ENCODE results near the gene PRKAR2A.
"Not testable (repeated sequence)": the region's sequence is repeated elsewhere in the genome, so short reads cannot be mapped to it uniquely, and the experiment has no call there.

The PRKAR2A gene

DNA sequence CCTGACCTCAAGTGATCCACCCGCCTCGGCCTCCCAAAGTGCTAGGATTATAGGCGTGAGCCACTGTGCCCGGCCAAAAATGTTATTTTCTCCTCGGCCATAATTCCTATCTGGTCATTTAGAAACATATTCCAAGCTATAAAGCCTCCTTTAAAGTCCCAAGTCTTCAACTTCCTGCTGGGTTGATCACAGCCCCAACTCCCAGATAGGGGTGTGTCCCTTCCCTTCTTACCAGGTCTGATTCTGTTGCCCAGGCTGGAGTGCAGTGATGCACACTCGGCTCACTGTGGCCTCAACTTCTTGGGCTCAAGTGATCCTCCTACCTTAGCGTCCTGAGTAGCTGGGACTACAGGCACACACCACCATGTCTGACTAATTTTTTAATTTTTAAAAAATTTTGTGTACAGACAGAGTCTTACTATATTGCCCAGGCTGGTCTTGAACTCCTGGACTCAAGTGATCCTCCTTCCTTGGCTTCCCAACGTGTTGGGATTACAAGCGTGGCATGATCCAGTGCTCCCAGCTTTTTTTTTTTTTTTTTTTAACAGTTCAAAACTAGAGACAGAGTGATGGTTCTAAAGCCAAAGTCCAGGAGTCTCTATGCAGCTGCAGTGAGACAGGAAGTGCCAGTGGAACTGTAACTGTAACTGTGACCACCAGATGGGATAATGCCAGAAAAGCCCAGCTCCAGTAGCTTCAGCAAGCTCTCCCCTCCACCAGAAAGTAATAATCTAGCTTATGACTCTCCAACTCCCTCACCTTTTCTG lies 8.2 kb upstream of the PRKAR2A start:
- no peak for ATAC-seq
- Mint-ChIP-seq H3K4me1 (no peaks in the 10 kb centered on the region), H3K36me3 (peaks cover 32% of the 10 kb centered on the region), H3K4me3 (no peak overlapping the region), H3K27me3 (no peaks in the 10 kb centered on the region), H3K9me3 (no peaks in the 10 kb centered on the region), H3K27ac (no peak overlapping the region)

DNA sequence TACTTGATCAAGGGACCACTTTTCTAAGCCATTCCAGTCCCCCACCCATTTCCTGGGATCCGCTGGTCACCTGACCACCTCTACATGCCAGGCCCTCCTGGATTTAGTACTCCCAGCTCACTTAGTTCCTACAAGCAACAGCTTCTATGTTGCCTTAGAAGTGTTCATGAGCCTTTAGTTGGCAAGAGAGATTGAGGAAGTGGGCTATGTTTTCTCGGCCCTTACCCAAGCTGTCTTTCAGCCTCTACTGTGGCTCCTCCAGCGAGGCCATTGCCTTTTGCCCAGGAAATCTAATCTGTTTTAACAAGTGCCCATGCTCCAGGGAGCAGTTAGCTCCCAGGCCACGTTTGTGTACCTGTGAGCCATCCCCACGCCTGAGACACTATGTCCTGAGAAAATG lies 4.5 kb upstream of the PRKAR2A start:
- ATAC-seq, result no peak
- no peaks in the 10 kb centered on the region for H3K27me3 Mint-ChIP-seq
- H3K9me3 Mint-ChIP-seq, result no peaks in the 10 kb centered on the region
- H3K4me1 Mint-ChIP-seq, result peaks cover 13% of the 10 kb centered on the region
- H3K36me3 Mint-ChIP-seq, result peaks cover 6% of the 10 kb centered on the region
- no peak overlapping the region for H3K27ac Mint-ChIP-seq
- no peak overlapping the region for H3K4me3 Mint-ChIP-seq

DNA sequence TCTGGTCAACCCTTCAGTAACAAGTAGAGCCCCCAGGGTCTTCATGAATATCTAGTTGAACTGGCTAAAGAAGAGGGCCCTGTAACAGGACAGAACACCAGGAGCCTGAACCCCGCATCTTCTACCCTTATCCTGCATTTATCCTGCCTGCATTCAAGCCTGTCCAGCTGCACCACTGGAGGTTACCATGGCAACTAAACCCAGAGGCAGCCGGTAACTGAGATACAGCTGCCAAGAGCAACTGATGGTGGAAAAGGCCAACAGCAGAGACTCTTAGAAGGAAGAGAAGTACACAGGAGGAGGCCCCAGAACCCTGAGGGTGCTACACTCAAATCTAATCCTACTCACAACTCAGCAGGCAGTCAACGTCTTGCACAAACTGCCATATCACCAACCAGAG lies 3.7 kb upstream of the PRKAR2A start:
- no peak for ATAC-seq
- Mint-ChIP-seq H3K4me3 (no peak overlapping the region), H3K4me1 (peaks cover 13% of the 10 kb centered on the region), H3K9me3 (no peaks in the 10 kb centered on the region), H3K27me3 (no peaks in the 10 kb centered on the region), H3K36me3 (no peaks in the 10 kb centered on the region), H3K27ac (no peak overlapping the region)

DNA sequence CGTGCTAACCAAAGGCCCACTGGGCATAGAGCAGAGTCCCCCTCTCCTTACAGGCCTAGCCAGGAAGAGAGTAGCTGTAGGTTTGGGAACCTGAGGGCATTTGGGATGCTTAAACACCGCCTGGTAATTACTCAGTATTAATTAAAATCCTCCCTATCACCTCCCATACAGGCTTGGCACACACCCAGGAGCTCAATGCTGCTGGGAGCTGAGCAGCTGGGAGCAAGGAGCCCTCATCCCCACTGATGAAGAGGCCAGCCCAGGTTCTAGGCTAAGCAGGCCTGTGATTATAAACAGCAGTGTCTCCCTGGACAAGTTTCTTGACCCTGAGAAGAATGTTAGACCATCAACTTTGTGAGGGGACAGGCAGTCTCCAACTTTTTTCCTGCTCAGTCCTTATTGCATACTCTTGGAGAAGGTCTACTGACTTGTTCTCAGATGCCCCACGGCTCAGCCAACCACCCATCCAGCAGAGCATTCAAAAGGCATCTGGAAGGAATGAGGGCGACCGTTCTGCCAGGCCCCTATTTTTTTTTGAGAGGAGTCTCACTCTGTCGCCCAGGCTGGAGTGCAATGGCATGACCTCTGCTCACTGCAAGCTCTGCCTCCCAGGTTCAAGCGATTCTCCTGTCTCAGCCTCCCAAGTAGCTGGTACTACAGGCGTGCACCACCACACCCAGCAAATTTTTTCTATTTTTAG lies 1.3 kb upstream of the PRKAR2A start:
- Mint-ChIP-seq H3K4me3 (no peak overlapping the region), H3K27ac (peak overlapping the region; percentile 86)

DNA sequence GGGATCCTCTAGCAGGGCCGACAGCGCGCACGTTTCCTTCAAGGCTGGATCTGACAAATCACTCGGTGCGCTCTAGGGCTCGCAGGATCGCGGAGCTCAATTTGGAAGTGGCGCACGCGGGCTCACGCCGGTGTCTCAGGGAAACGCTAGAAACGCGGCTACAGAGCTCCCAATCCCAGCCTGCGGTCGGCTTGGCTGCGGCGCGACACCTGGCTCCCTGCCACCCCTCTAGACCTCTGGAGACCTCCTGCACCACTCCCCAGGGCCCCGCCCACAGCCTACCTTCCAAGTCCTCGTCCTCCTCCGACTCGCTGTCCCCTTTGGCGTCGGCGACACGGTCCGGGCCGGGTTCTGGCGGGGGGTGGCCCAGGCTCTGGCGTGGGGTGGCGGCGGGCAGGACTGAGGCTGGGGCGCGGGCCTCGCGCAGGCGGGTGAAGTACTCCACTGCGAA lies 596 bp downstream of the PRKAR2A start:
- peaks cover 23% of the 10 kb centered on the region for H3K4me1 Mint-ChIP-seq
- peak overlapping the region; percentile 86 for H3K27ac Mint-ChIP-seq
- H3K9me3 Mint-ChIP-seq, result no peaks in the 10 kb centered on the region
- peak overlapping the region; percentile 92 for H3K4me3 Mint-ChIP-seq
- H3K36me3 Mint-ChIP-seq, result no peaks in the 10 kb centered on the region
- H3K27me3 Mint-ChIP-seq, result no peaks in the 10 kb centered on the region
- ATAC-seq, result peak; percentile 70

More for the DNA sequence above, 1.3 kb upstream of the PRKAR2A start:
- ATAC-seq, result no peak
- Mint-ChIP-seq H3K27me3 (no peaks in the 10 kb centered on the region), H3K36me3 (no peaks in the 10 kb centered on the region), H3K4me1 (peaks cover 20% of the 10 kb centered on the region), H3K9me3 (no peaks in the 10 kb centered on the region)

DNA sequence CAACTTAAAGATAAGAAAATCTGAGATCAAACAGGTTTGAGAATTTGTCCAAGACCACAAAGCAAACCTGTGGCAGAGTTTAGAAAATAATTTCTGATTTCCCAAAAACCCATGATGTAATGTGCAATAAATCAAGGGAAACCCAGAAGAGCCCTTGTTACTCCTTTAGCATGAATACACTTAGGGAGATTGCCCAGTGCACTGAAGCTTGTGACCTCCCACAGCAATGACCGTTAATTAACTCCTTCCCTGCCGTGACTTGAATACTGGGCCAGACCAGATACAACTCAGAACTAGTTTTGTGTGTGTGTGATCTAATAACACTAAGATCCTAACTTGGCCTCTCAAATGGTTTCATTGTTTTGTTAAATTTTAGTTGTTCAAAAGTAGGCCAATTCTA lies 2.5 kb downstream of the PRKAR2A start:
- no peaks in the 10 kb centered on the region for H3K27me3 Mint-ChIP-seq
- no peaks in the 10 kb centered on the region for H3K36me3 Mint-ChIP-seq
- no peaks in the 10 kb centered on the region for H3K9me3 Mint-ChIP-seq
- H3K4me3 Mint-ChIP-seq, result no peak overlapping the region
- H3K4me1 Mint-ChIP-seq, result peaks cover 26% of the 10 kb centered on the region
- H3K27ac Mint-ChIP-seq, result no peak overlapping the region
- ATAC-seq, result no peak

DNA sequence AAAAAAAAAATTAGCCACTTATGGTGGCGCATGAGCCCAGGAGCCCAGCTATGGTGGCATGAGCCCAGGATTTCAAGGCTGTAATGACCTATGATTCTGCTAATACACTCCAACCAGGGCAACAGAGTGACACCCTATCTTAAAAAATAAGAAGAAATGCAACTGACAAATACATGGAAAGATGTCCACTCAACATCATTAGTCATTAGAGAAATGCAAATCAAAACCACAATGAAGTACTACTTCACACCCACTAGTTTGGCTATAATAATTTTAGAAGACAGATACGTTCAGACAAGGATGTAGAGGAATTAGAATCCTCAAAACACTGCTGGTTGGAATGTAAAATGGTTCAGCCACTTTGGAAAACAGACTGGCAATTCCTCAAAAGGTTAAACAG lies 10.5 kb downstream of the PRKAR2A start:
- no peak for ATAC-seq
- Mint-ChIP-seq H3K9me3 (peaks cover 3% of the 10 kb centered on the region), H3K4me3 (no peak overlapping the region), H3K27me3 (no peaks in the 10 kb centered on the region), H3K27ac (no peak overlapping the region), H3K4me1 (peaks cover 28% of the 10 kb centered on the region), H3K36me3 (peaks cover 27% of the 10 kb centered on the region)

DNA sequence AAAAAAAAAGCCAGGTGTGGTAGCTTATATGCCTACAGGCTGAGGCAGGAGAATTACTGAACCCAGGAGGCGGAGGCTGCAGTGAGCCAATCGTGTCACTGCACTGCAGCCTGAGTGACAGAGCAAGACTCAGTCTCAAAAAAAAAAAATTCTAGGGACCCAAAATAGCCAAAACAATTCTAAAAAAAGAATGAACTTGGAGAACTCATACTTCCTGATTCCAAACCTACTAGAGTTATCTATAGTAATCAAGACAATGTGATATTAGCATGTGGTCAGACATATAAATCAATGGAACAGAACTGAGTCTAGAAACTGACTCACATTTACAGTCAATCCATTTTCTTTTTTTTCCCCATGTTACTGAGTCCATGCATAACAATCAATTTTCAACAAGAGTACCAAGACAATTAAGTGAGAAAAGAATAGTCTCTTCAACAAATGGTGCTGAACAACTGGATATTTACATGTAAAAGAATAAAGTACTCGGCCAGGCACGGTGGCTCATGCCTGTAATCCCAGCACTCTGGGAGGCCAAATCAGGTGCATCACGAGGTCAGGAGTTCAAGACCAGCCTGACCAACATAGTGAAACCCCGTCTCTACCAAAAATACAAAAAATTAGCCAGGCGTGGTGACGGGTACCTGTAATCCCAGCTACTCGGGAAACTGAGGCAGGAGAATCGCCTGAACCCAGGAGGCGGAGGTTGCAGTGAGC lies 11.9 kb downstream of the PRKAR2A start:
- peaks cover 25% of the 10 kb centered on the region for H3K4me1 Mint-ChIP-seq
- peaks cover 27% of the 10 kb centered on the region for H3K36me3 Mint-ChIP-seq
- no peaks in the 10 kb centered on the region for H3K27me3 Mint-ChIP-seq
- ATAC-seq, result no peak
- H3K4me3 Mint-ChIP-seq, result no peak overlapping the region
- peaks cover 3% of the 10 kb centered on the region for H3K9me3 Mint-ChIP-seq
- H3K27ac Mint-ChIP-seq, result no peak overlapping the region

DNA sequence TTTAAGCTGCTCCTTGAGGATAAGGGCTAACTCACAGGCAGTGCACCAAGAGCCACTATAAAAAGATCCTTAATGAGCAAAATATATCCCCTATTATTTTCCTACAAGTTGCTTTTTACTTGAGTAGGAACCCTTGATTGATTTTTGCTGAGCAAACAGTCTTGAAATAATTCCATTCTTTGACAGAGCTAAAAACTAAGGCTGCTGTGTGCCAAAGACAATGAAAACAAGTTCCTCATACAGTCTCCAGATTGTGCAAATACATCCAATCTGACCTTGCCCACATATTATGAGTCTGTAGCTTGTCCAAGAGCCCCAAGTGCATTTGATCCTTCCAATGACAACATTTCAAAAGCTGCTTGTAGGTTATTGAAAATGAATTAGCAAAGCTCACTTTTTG lies 15.0 kb downstream of the PRKAR2A start:
- Mint-ChIP-seq H3K36me3 (peaks cover 20% of the 10 kb centered on the region), H3K4me1 (peaks cover 12% of the 10 kb centered on the region), H3K27me3 (no peaks in the 10 kb centered on the region), H3K4me3 (no peak overlapping the region), H3K27ac (no peak overlapping the region), H3K9me3 (no peaks in the 10 kb centered on the region)
- no peak for ATAC-seq

DNA sequence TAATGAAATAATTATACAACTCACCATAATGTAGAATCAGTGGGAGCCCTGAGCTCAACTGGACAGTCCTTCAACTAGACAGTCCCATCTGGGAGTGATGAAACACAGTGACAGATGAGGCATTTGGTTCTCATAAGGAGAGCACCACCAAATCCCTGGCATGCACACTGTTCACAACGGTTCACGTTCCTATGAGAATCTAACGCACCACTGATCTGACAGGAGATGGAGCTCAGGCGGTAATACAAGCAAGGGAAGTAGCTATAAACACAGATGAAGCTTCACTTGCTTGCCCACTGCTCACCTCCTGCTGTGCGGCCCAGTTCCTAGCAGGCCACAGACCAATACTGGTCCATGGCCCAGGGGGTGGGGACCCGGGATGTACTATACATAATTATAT lies 17.0 kb downstream of the PRKAR2A start:
- Mint-ChIP-seq H3K4me1 (peaks cover 14% of the 10 kb centered on the region), H3K9me3 (no peaks in the 10 kb centered on the region), H3K27ac (no peak overlapping the region), H3K27me3 (no peaks in the 10 kb centered on the region), H3K36me3 (peaks cover 11% of the 10 kb centered on the region), H3K4me3 (no peak overlapping the region)
- ATAC-seq, result no peak

DNA sequence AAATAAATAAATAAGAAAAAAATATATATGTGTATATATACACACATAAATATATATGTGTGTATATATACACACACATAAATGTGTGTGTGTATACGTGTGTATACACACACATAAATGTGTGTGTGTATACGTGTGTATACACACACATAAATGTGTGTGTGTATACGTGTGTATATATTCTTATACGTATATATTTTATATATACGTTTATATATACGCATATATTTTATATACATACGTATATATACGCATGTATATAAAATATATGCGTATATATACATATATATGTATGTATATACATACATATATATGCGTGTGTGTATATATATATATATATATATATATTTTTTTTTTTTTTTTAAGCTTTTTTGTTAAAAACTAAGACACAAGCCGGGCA lies 18.1 kb downstream of the PRKAR2A start:
- H3K4me3 Mint-ChIP-seq, H3K27ac Mint-ChIP-seq, ATAC-seq, H3K36me3 Mint-ChIP-seq, H3K27me3 Mint-ChIP-seq, H3K9me3 Mint-ChIP-seq: not testable (repeated sequence)
- H3K4me1 Mint-ChIP-seq, result peaks cover 14% of the 10 kb centered on the region

DNA sequence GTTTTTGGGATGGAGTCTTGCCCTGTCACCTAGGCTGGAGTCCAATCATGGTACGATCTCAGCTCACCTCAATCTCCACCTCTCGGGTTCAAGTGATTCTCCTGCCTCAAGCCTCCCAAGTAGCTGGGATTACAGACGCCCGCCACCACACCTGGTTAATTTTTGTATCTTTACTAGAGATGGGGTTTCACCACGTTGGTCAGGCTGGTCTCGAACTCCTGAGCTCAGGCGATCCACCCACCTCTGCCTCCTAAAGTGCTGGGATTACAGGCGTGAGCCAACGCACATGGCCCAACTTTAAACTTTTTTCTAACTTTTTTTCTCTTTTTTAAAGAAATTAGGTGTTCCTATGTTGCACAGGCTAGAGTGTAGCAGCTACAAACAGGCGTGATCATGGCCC lies 19.8 kb downstream of the PRKAR2A start:
- not testable (repeated sequence) for ATAC-seq, H3K36me3 Mint-ChIP-seq, H3K9me3 Mint-ChIP-seq, H3K27ac Mint-ChIP-seq, H3K4me3 Mint-ChIP-seq, H3K27me3 Mint-ChIP-seq
- H3K4me1 Mint-ChIP-seq, result peaks cover 19% of the 10 kb centered on the region

DNA sequence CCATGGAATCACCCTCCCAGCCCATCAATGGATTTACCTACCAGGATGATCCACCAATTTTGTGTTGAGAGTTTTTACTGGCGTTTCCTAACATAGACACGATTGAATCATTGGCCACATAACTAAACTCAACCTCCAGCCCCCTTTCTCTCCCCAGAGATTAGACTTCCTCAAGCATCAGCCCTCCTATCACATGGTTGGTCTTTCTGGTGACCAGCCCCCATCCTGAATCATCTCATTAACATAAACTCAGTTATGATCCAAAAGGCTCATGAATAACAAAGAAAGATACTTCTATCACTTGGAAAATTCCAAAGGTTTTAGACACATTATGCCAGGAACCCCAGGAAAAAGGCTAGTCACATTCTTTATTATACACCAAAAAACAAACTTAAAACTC lies 21.2 kb downstream of the PRKAR2A start:
- Mint-ChIP-seq H3K27me3 (no peaks in the 10 kb centered on the region), H3K4me3 (no peak overlapping the region), H3K9me3 (no peaks in the 10 kb centered on the region), H3K4me1 (peaks cover 19% of the 10 kb centered on the region), H3K27ac (peak overlapping the region; percentile 7), H3K36me3 (peaks cover 10% of the 10 kb centered on the region)
- peak; percentile 65 for ATAC-seq

DNA sequence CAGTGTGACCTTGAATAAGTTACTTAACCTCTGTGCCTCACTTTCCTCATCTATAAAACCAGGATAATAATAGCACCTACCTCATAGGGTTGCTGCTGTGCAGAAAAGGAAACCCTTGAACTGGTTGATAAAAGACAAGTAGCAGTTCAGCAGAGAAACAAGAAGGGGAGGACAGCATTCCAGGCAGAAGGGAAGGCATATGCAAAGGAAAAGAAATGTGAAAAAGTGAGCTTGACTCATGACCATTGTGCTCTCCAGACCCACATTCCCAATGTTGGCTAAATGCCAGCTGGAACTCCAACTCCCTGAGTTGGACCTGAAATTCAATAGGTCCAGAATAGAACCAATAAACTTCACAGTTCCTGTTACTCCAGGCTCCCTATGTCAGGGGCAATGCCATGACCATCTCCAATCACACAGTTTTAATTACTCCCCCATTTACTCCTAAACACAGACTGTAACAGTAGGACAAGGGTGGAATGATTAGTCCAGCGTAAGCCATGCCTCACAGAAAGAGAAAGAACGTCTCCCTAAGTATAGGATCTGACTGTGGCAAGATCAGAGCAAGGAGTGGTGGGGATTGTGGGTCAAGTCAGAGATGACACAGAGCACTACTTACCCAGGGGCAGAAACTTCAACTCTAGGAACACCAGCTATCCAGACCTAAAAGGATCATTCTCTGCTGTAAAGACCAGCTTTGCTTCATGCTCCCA lies 26.9 kb downstream of the PRKAR2A start:
- Mint-ChIP-seq H3K36me3 (peaks cover 10% of the 10 kb centered on the region), H3K4me3 (no peak overlapping the region), H3K4me1 (peaks cover 18% of the 10 kb centered on the region), H3K27me3 (no peaks in the 10 kb centered on the region), H3K9me3 (no peaks in the 10 kb centered on the region), H3K27ac (no peak overlapping the region)
- no peak for ATAC-seq
